GDM1 (cell line): ENCODE results near the gene CD19.

ENCODE experiments used
- DNase-seq: peaks from one replicate; lab custom pipeline; 2025; lab: John Stamatoyannopoulos, UW

CD19 gene

DNA sequence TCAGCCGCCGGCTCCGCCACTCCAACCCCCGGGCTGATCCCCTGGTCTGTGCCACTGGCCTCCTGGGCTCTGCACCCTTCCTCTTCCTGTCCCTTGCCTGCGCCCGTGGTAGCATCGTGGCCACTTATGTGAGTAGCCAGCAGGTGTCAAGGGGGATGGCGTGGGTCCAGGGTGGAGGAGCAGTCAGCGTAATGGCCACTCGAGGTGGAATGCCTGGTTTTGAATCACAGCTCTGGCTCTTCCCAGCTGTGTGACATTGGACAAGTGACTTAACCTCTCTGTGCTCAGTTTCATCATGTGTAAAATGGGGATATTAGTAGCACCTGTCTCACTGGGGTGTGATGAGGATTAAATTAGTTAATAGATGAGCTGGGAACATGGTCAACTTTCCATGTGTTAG, 50.6 kb downstream of the CD19 start:
- DNase-seq = no peak

- DNase-seq = no peak
Measured at GRCh38 chr16:28982949-28983348, 51.2 kb downstream of the CD19 start.

- DNase-seq = no peak
Measured at GRCh38 chr16:28983644-28984043, 51.9 kb downstream of the CD19 start.

GRCh38 chr16:28984091-28984490, 52.3 kb downstream of the CD19 start:
- no peak for DNase-seq

GRCh38 chr16:28984619-28985135, 52.9 kb downstream of the CD19 start, which contains the start of gene LAT:
TSS of gene LAT (plus strand) at chr16:28985052. CDS start at chr16:28985418, 366 bp downstream.
- peak; percentile 78 for DNase-seq

DNA sequence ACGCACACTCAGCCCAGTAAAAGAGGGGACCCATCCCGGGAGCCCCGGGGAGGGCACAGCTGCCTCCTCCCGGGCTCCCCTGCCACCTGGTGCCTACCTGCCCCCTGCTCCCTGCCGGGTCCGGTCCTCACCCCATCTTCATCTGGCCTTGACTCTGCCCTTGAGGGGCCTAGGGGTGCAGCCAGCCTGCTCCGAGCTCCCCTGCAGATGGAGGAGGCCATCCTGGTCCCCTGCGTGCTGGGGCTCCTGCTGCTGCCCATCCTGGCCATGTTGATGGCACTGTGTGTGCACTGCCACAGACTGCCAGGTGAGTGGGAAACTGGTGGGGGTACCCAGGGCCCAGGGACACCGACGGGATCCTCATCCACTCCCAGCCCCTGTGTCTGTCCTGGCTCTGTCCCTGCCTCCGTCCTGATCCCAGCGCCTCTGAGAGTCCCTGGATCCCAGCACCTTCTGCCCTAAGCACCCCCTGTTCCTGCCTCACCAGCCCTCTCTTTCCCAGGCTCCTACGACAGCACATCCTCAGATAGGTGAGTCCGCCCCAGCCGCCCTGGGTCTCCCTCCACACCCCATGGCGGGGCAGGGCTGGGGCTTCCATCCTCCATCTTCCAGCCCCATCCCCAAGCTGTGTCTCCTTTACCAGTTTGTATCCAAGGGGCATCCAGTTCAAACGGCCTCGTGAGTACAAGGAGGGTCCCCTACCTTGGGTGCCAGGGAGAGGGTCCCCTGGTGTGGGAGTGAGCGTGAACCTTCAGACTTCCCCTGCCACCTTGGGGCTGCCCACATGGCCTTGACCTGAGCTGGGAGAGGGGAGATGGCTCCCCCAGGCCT, 53.7 kb downstream of the CD19 start:
- no peak for DNase-seq

- no peak for DNase-seq
Measured at GRCh38 chr16:28986046-28986445, 54.3 kb downstream of the CD19 start.

GRCh38 chr16:28986492-28986891, 54.7 kb downstream of the CD19 start:
- no peak for DNase-seq

- DNase-seq = no peak
Measured at GRCh38 chr16:28987170-28987853, 55.5 kb downstream of the CD19 start.
